Naive B cell (primary cell): ENCODE results near the gene ZNF469. TPM values are rescaled to one million over a fixed set of nuclear protein-coding genes. Genes with fewer than 3 reads are reported as not detected.
A peak's percentile ranks its signal among the peaks of the same experiment; 100 is the strongest.
"Not testable (repeated sequence)": the region's sequence is repeated elsewhere in the genome, so short reads cannot be mapped to it uniquely, and the experiment has no call there.

Experiments used
- ATAC-seq, 2 donors: fragments of 150-1000 bp; cut with Tn5 transposase; 2 replicates each; pipeline ENCODE4 v1.10.0; 2021; ENCODE audit warnings: low read depth in 2 of 2, mild to moderate bottlenecking in 2 of 2, moderate library complexity in 2 of 2
- DNase-seq: peaks from one replicate; pipeline ENCODE4 v3.0.0; 2022
- H3K27ac Mint-ChIP-seq, 6 donors: one replicate each; pipeline ENCODE4 v1.8.0; 2020 to 2022; ENCODE audit warnings: mild to moderate bottlenecking in 6 of 6, mixed read lengths in 6 of 6, moderate library complexity in 5 of 6, inconsistent platforms in 2 of 6
- H3K27me3 Mint-ChIP-seq, 3 donors: one replicate each; pipeline ENCODE4 v1.8.0; 2021 to 2022; ENCODE audit warnings: mixed read lengths in 3 of 3, mild to moderate bottlenecking in 1 of 3
- H3K36me3 Mint-ChIP-seq, 2 donors: one replicate each; pipeline ENCODE4 v1.8.0; 2020 to 2022; ENCODE audit warnings: mixed read lengths in 2 of 2, inconsistent platforms in 1 of 2, mild to moderate bottlenecking in 1 of 2
- H3K4me1 Mint-ChIP-seq, 3 donors: one replicate each; pipeline ENCODE4 v1.8.0; 2020 to 2022; ENCODE audit warnings: mixed read lengths in 3 of 3, inconsistent platforms in 1 of 3, mild to moderate bottlenecking in 1 of 3, moderate library complexity in 1 of 3
- H3K4me3 Mint-ChIP-seq, 8 donors: one replicate each; pipeline ENCODE4 v1.8.0; 2020 to 2022; ENCODE audit warnings: mild to moderate bottlenecking in 8 of 8, mixed read lengths in 8 of 8, moderate library complexity in 8 of 8, inconsistent platforms in 2 of 8
- H3K9me3 Mint-ChIP-seq, 7 donors: one replicate each; pipeline ENCODE4 v1.8.0; 2020 to 2022; ENCODE audit warnings: mixed read lengths in 7 of 7, mild to moderate bottlenecking in 5 of 7, inconsistent platforms in 2 of 7, moderate library complexity in 1 of 7
- polyA plus RNA-seq, 6 donors: library from polyadenylated mRNA; unstranded; fragments of 300-500 nt; fragmentation: Illumina TruSeq; gene quantifications; one replicate each; pipeline ENCODE4 v1.2.3, GENCODE V29; 2021; ENCODE audit warnings: low read depth in 6 of 6

Gene ZNF469
- polyA plus RNA-seq, 6 donors from 2014 or later: 0.08 to 0.44 (median 0.15) TPM; not detected in 1

DNA sequence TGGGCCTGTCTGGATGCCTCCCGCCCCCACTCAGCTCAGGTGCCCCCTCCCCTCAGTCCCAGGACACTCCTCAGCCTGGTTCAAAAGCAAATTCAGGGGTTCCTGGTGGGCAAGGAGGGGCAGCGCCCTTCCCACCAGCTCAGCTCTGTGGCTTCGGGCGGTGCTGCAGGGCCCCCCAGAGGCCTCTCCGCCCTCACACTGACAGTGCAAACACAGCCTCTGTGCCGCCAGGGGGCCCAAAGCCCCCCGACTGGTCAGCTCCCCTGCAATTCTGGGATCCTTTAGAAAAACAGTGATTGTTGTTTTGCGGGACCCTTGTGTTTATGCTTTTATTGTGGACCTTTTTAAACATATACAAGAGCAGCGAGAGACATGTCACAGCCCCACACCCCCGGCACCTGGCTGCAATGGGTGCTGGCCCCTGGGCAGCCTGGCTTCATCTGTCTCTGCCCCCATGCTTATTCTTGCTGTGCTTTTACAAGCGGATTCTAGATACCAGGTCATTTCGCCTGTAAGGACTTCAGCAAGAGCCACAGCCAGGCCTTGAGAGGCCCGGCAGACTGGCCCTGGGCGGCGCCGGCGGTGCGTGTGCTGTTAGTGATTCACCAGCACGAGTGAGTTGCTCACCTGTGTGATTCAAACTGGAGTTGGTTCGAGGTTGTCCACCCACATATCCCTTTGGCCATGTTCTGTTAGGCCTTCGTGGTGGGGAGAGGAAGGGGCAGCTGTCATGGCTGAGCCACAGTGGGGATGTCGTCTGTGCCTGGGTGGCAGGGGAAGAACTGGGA, 21.2 kb downstream of the ZNF469 start:
- Mint-ChIP-seq H3K36me3 (no peaks in the 10 kb centered on the region), H3K27me3 (peaks cover 0 to 26% (median 11%) of the 10 kb centered on the region in 3 donors), H3K4me3 (no peak overlapping the region), H3K4me1 (peaks cover 0 to 7% (median 0%) of the 10 kb centered on the region in 3 donors), H3K9me3 (peaks cover 0 to 9% (median 0%) of the 10 kb centered on the region in 7 donors), H3K27ac (peak overlapping the region in 2 of 6 donors; percentile 41 to 64)
- no peak for DNase-seq
- no peak for ATAC-seq

- Mint-ChIP-seq H3K27ac (peak overlapping the region in 1 of 6 donors; percentile 89), H3K36me3 (no peaks in the 10 kb centered on the region), H3K4me3 (no peak overlapping the region), H3K27me3 (peaks cover 0 to 26% (median 11%) of the 10 kb centered on the region in 3 donors), H3K9me3 (peaks cover 0 to 9% (median 0%) of the 10 kb centered on the region in 7 donors), H3K4me1 (peaks cover 0 to 7% (median 0%) of the 10 kb centered on the region in 3 donors)
- ATAC-seq (no peak), DNase-seq (no peak)
Observed at GRCh38 chr16:88404769-88405168, 22.0 kb downstream of the ZNF469 start.

GRCh38 chr16:88405216-88406060, 22.7 kb downstream of the ZNF469 start:
- Mint-ChIP-seq H3K27me3 (peaks cover 0 to 26% (median 11%) of the 10 kb centered on the region in 3 donors), H3K9me3 (peaks cover 0 to 9% (median 0%) of the 10 kb centered on the region in 7 donors), H3K27ac (peak overlapping the region in 1 of 6 donors; percentile 89), H3K36me3 (no peaks in the 10 kb centered on the region), H3K4me1 (peaks cover 0 to 7% (median 0%) of the 10 kb centered on the region in 3 donors), H3K4me3 (no peak overlapping the region)
- DNase-seq (no peak), ATAC-seq (no peak)

GRCh38 chr16:88406096-88407041, 23.6 kb downstream of the ZNF469 start:
- H3K36me3 Mint-ChIP-seq: no peaks in the 10 kb centered on the region
- H3K4me1 Mint-ChIP-seq: peaks cover 0 to 7% (median 0%) of the 10 kb centered on the region in 3 donors
- ATAC-seq: no peak
- peaks cover 0 to 23% (median 11%) of the 10 kb centered on the region in 3 donors for H3K27me3 Mint-ChIP-seq
- no peak overlapping the region for H3K4me3 Mint-ChIP-seq
- no peak overlapping the region for H3K27ac Mint-ChIP-seq
- DNase-seq: no peak
- peaks cover 0 to 7% (median 0%) of the 10 kb centered on the region in 7 donors for H3K9me3 Mint-ChIP-seq

DNA sequence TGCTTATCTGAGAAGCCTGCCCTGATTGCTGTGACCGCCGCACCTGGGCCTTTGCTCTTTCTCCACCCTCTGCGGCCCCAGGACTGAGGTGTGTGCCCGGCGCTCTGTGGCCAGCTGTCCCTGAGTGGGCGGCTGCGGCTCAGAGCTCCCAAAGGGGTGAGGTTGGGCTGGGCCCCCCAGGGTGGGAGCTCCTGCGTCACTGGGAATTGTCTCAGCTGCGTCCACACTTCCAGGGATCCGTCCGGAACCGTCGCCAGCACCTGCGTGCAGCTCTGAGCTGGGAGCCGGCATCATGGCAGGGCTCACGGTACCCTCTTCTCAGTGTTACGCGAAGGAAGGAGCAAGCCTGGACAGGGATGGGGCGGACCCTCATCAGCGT, 24.3 kb downstream of the ZNF469 start:
- peaks cover 0 to 17% (median 13%) of the 10 kb centered on the region in 3 donors for H3K27me3 Mint-ChIP-seq
- peaks cover 0 to 7% (median 0%) of the 10 kb centered on the region in 3 donors for H3K4me1 Mint-ChIP-seq
- H3K4me3 Mint-ChIP-seq: no peak overlapping the region
- no peak for ATAC-seq
- H3K27ac Mint-ChIP-seq: no peak overlapping the region
- H3K9me3 Mint-ChIP-seq: peaks cover 0 to under 1% (median 0%) of the 10 kb centered on the region in 7 donors
- no peaks in the 10 kb centered on the region for H3K36me3 Mint-ChIP-seq
- no peak for DNase-seq

- H3K4me3 Mint-ChIP-seq: no peak overlapping the region
- no peaks in the 10 kb centered on the region for H3K36me3 Mint-ChIP-seq
- DNase-seq (no peak), ATAC-seq (no peak)
- H3K9me3 Mint-ChIP-seq: no peaks in the 10 kb centered on the region
- peaks cover 0 to 7% (median 0%) of the 10 kb centered on the region in 3 donors for H3K4me1 Mint-ChIP-seq
- peak overlapping the region in 1 of 6 donors; percentile 68 for H3K27ac Mint-ChIP-seq
- H3K27me3 Mint-ChIP-seq: peaks cover 0 to 18% (median 14%) of the 10 kb centered on the region in 3 donors
Observed at GRCh38 chr16:88407807-88408206, 25.0 kb downstream of the ZNF469 start.

- Mint-ChIP-seq H3K27me3 (peaks cover 0 to 18% (median 14%) of the 10 kb centered on the region in 3 donors), H3K36me3 (no peaks in the 10 kb centered on the region), H3K4me1 (peaks cover 0 to 7% (median 0%) of the 10 kb centered on the region in 3 donors), H3K9me3 (no peaks in the 10 kb centered on the region), H3K27ac (no peak overlapping the region), H3K4me3 (no peak overlapping the region)
- no peak for ATAC-seq
- DNase-seq: no peak
Observed at GRCh38 chr16:88408561-88409142, 25.9 kb downstream of the ZNF469 start.

DNA sequence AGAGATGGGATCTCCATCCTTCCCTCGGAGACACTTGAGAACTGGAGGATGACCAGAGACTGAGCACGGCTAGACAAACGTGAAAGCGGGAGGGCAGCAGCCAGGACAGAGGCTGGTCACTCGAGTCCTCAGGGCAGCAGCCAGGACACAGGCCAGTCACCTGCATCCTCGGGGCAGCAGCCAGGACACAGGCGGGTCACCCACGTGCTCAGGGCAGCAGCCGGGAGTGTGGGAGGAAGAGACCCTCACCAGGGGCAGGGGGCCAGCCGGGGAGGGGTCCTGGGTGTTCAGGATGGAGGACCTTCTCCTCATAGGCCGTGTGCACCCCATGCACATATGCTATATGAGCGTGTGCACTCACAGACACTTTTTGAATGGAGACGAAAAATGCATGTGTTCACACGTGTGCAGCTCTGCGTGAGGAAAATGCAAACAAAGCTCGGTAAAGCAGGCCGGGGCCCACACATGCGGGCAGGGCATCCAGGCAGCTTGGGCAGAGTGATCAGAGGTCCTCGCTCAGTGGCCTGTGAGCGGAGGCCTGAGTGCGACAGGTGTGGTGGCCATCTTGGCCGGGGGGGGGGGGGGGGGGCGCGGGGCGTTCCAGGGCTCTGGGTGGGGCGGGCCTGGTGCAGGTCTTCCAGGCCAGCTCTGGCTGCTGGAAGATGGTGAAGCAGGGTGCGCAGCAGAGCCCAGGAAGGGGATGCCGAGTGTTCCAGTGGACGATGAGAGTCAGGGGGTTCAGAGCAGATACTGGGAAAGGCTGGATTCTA, 26.7 kb downstream of the ZNF469 start:
- peaks cover 0 to 5% (median 0%) of the 10 kb centered on the region in 3 donors for H3K4me1 Mint-ChIP-seq
- H3K9me3 Mint-ChIP-seq: no peaks in the 10 kb centered on the region
- no peak overlapping the region for H3K27ac Mint-ChIP-seq
- ATAC-seq (no peak), DNase-seq (no peak)
- H3K27me3 Mint-ChIP-seq: peaks cover 0 to 13% (median 9%) of the 10 kb centered on the region in 3 donors
- H3K4me3 Mint-ChIP-seq: peak overlapping the region in 1 of 8 donors; percentile 14
- no peaks in the 10 kb centered on the region for H3K36me3 Mint-ChIP-seq

- not testable (repeated sequence) for H3K4me3 Mint-ChIP-seq, H3K27me3 Mint-ChIP-seq, DNase-seq, ATAC-seq, H3K36me3 Mint-ChIP-seq, H3K9me3 Mint-ChIP-seq, H3K27ac Mint-ChIP-seq, H3K4me1 Mint-ChIP-seq
Observed at GRCh38 chr16:88410297-88410968, 27.7 kb downstream of the ZNF469 start.

DNA sequence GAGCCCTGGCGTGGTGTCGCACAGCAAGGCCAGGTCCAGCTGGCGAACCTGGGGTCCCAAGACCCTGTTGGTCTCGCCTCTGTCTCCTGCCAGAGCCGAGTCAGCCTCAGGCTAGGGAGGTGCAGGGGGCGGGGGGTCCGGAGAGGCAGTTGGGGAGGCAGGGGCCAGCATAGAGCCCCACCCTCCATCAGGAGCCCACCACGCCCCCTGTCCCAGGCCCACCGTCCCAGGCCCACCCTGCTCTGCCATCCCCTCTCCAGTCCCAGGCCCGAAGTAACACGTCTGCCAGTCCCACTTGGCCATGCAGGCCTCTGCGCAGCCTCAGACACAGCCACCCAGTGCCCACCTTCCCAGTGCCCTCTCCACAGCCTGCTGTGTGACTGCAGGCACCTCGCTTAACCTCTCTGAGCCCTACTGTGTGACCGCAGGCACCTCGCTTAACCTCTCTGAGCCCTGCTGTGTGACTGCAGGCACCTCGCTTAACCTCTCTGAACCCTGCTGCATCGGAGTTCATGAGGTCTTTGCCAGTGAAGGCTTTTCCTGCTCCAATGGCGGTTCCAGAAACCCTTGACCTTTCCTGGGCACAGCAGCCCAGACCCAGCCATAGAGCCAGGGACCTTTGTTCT, 29.3 kb downstream of the ZNF469 start:
- H3K4me3 Mint-ChIP-seq: no peak overlapping the region
- peaks cover 0 to 11% (median 0%) of the 10 kb centered on the region in 3 donors for H3K27me3 Mint-ChIP-seq
- H3K4me1 Mint-ChIP-seq: peaks cover 0 to 5% (median 0%) of the 10 kb centered on the region in 3 donors
- no peak overlapping the region for H3K27ac Mint-ChIP-seq
- H3K36me3 Mint-ChIP-seq: no peaks in the 10 kb centered on the region
- H3K9me3 Mint-ChIP-seq: no peaks in the 10 kb centered on the region
- no peak for ATAC-seq
- no peak for DNase-seq

DNA sequence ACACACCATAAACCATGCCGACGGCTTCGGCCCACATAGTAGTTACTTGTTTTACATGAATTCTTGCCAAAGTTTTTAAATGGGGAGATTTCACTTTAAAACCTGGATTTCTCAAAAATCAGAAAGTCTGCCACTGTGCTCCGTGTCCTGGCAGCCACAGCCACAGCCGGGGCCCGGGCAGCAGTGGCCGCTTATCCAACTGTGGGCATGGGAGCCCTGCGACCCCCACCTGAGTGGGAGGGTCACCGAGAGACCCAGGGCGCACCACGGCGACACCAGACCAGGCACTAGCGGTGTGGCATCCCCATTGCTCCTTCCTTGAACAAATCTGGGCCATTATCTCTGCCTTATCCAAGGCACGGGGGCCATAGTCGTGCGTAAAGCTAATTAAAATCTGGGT, 30.0 kb downstream of the ZNF469 start:
- H3K27me3 Mint-ChIP-seq: peaks cover 0 to 11% (median 0%) of the 10 kb centered on the region in 3 donors
- no peak for DNase-seq

More for the DNA sequence above, 30.0 kb downstream of the ZNF469 start:
- H3K4me1 Mint-ChIP-seq: peaks cover 0 to 4% (median 0%) of the 10 kb centered on the region in 3 donors
- H3K27ac Mint-ChIP-seq: no peak overlapping the region
- H3K4me3 Mint-ChIP-seq: no peak overlapping the region
- H3K9me3 Mint-ChIP-seq: no peaks in the 10 kb centered on the region
- ATAC-seq: no peak
- H3K36me3 Mint-ChIP-seq: no peaks in the 10 kb centered on the region
